Liver (tissue), 9 donors: ENCODE results near the gene KLF14. TPM values are rescaled to one million over a fixed set of nuclear protein-coding genes. Genes with fewer than 3 reads are reported as not detected.

Experiments
- DNase-seq: peaks from one replicate; pipeline ENCODE4 v3.0.0-alpha.2; 2017; ENCODE audit warnings: low spot score
- H3K27ac ChIP-seq, 2 donors: one replicate each; pipeline ENCODE4 v1.7.0; 2013; ENCODE audit warnings: inconsistent platforms in 2 of 2, low read length in 2 of 2, control low read depth in 1 of 2, low read depth in 1 of 2, mild to moderate bottlenecking in 1 of 2
- H3K27me3 ChIP-seq, 4 donors: one replicate each; pipeline versions ENCODE4 v1.6.1 to v1.7.0; 2013; ENCODE audit warnings: low read length in 3 of 4, inconsistent platforms in 1 of 4, mild to moderate bottlenecking in 1 of 4, moderate library complexity in 1 of 4; ENCODE audit not compliant: control insufficient read depth in 4 of 4, insufficient read depth in 4 of 4
- H3K36me3 ChIP-seq, 4 donors: one replicate each; pipeline versions ENCODE4 v1.6.1 to v1.7.0; 2013; ENCODE audit warnings: low read length in 3 of 4, mild to moderate bottlenecking in 3 of 4, low read depth in 1 of 4, moderate library complexity in 1 of 4; ENCODE audit not compliant: control insufficient read depth in 4 of 4, insufficient read depth in 3 of 4
- H3K4me1 ChIP-seq, 4 donors: one replicate each; pipeline versions ENCODE4 v1.6.1 to v1.7.0; 2013; ENCODE audit warnings: low read length in 3 of 4, mild to moderate bottlenecking in 3 of 4, moderate library complexity in 1 of 4; ENCODE audit not compliant: control insufficient read depth in 4 of 4, insufficient read depth in 4 of 4
- H3K4me3 ChIP-seq, 3 donors: one replicate each; pipeline versions ENCODE4 v1.6.1 to v1.7.0; 2013; ENCODE audit warnings: low read length in 3 of 3, control low read depth in 1 of 3, low read depth in 1 of 3, mild to moderate bottlenecking in 1 of 3
- H3K9ac ChIP-seq, 2 donors: one replicate each; pipeline ENCODE4 v1.7.0; 2013; ENCODE audit warnings: low read length in 2 of 2, mild to moderate bottlenecking in 2 of 2, moderate library complexity in 2 of 2, control low read depth in 1 of 2, low read depth in 1 of 2
- H3K9me3 ChIP-seq, 4 donors: one replicate each; pipeline versions ENCODE4 v1.6.1 to v1.7.0; 2013; ENCODE audit warnings: low read length in 3 of 4; ENCODE audit not compliant: control insufficient read depth in 4 of 4
- EGR1 ChIP-seq, 2 donors: IDR thresholded peaks; 2 replicates each; pipeline ENCODE4 v1.6.1; 2016 to 2018; ENCODE audit warnings: antibody characterized with exemption in 2 of 2, low read depth in 2 of 2
- FOXA1 ChIP-seq: IDR thresholded peaks from 2 replicates; pipeline ENCODE4 v1.6.1; 2016; ENCODE audit warnings: antibody characterized with exemption
- FOXA2 ChIP-seq: IDR thresholded peaks from 2 replicates; pipeline ENCODE4 v1.6.1; 2016; ENCODE audit warnings: antibody characterized with exemption
- GABPA ChIP-seq, 2 donors: IDR thresholded peaks in 1 of 2; conservative IDR thresholded peaks in 1 of 2; 2 replicates each; pipeline ENCODE4 v1.6.1; 2016; ENCODE audit warnings: antibody characterized with exemption in 2 of 2, mild to moderate bottlenecking in 1 of 2, moderate library complexity in 1 of 2
- HNF4A ChIP-seq, 2 donors: conservative IDR thresholded peaks; 2 replicates each; pipeline ENCODE4 v1.6.1; 2016; ENCODE audit warnings: antibody characterized with exemption in 2 of 2, mild to moderate bottlenecking in 2 of 2
- HNF4G ChIP-seq: IDR thresholded peaks from 2 replicates; pipeline ENCODE4 v1.6.1; 2016; ENCODE audit warnings: antibody characterized with exemption
- JUND ChIP-seq, 2 donors: IDR thresholded peaks; 2 replicates each; pipeline ENCODE4 v1.6.1; 2016; ENCODE audit warnings: antibody characterized with exemption in 2 of 2
- NR2F2 ChIP-seq: IDR thresholded peaks from 2 replicates; pipeline ENCODE4 v1.6.1; 2016; ENCODE audit warnings: antibody characterized with exemption
- RAD21 ChIP-seq, 2 donors: IDR thresholded peaks; 2 replicates each; pipeline ENCODE4 v1.6.1; 2016; ENCODE audit warnings: antibody characterized with exemption in 2 of 2, mild to moderate bottlenecking in 2 of 2
- RXRA ChIP-seq, 2 donors: IDR thresholded peaks; 2 replicates each; pipeline ENCODE4 v1.6.1; 2017 to 2018; ENCODE audit warnings: antibody characterized with exemption in 2 of 2, mild to moderate bottlenecking in 1 of 2
- SP1 ChIP-seq: IDR thresholded peaks from 2 replicates; pipeline ENCODE4 v1.6.1; 2018; ENCODE audit warnings: antibody characterized with exemption, mild to moderate bottlenecking
- TAF1 ChIP-seq: conservative IDR thresholded peaks from 2 replicates; pipeline ENCODE4 v1.6.1; 2016; ENCODE audit warnings: antibody characterized with exemption, mild to moderate bottlenecking
- YY1 ChIP-seq: IDR thresholded peaks from 2 replicates; pipeline ENCODE4 v1.6.1; 2016; ENCODE audit warnings: antibody characterized with exemption, mild to moderate bottlenecking
- WGBS: extraction: QIAGEN DNeasy Blood & Tissue Kit; methylation state at CpG from one replicate; pipeline ENCODE4 v1.1.7; 2013; 5-methylcytosine and 5-hydroxymethylcytosine counted together
- polyA plus RNA-seq, 2 donors: library from polyadenylated mRNA; stranded (reverse) in 1 of 2; unstranded in 1 of 2; fragments of 200-250 nt in 1 of 2; fragments of >200 nt in 1 of 2; fragmentation: Nextera tagmentation in 1 of 2; extraction: Ambion mirVana in 1 of 2; gene quantifications; one replicate each; pipeline versions ENCODE4 v1.2.1 to v1.2.3, GENCODE V29; 2013 to 2015
- total RNA-seq, 2 donors: library from RNA; depleted of rRNA; stranded (reverse); fragments of >200 nt; gene quantifications; one replicate each; pipeline ENCODE4 v1.2.3, GENCODE V29; 2014
- TF ChIP-seq, protein P1 (sequence below): IDR thresholded peaks from 2 replicates; pipeline ENCODE4 v1.6.1; 2016; ENCODE audit warnings: antibody characterized with exemption
- TF ChIP-seq, protein P2 (sequence below): IDR thresholded peaks from 2 replicates; pipeline ENCODE4 v1.6.1; 2016; ENCODE audit warnings: antibody characterized with exemption
- TF ChIP-seq, protein P3 (sequence below): IDR thresholded peaks from 2 replicates; pipeline ENCODE4 v1.6.1; 2016; ENCODE audit warnings: antibody characterized with exemption
- TF ChIP-seq, protein P4 (sequence below): fragments of 150-350 bp; IDR thresholded peaks from 2 replicates; pipeline ENCODE4 v1.5.1; 2017; ENCODE audit warnings: improper control_type of control experiment, low read depth, low read length; ENCODE audit not compliant: missing input control
- TF ChIP-seq, protein P5 (sequence below): IDR thresholded peaks from 2 replicates; pipeline ENCODE4 v1.6.1; 2016; ENCODE audit warnings: antibody characterized with exemption, mild to moderate bottlenecking
- donor health status: healthy.
- donor health status: healthy.
- donor health status: healthy.
- donor health status: healthy.
- donor health status: healthy.

KLF14 gene
- total and polyA plus RNA-seq, 4 donors: 0.05 to 0.08 TPM; not detected in 2

DNA sequence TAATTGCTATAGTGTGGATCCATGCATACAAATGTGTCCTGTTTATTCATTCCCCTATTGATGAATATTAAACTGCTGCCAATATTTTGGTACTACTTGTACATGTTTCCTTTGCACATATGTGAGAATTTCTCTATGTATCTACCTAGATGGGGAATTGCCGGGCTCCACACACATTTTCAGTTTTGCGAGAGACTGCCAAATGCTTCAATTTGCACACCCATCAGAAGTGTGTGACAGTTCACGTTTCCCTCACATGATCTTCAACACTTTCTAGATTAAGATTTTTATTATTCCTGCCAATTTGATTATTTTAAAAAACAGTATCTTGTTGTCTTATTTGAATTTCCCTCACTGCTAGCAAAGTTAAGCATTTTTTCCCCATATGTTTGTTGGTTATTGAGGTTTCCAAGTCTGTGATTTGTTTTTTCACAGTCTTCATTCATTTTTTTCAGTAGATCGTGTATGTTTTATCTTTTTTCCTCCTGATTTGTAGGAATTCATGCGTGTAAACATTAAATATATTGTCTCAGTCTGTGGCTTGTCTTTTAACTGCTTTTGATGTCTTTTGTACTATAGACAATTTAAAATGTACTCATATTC lies 2.4 kb upstream of the KLF14 start:
- Histone ChIP-seq H3K36me3 (no peaks in the 10 kb centered on the region), H3K27me3 (peaks cover 0 to 21% (median 8%) of the 10 kb centered on the region in 4 donors), H3K27ac (no peak overlapping the region), H3K4me3 (no peak overlapping the region), H3K9me3 (peaks cover 5 to 23% (median 15%) of the 10 kb centered on the region in 4 donors), H3K4me1 (peaks cover 3 to 12% (median 4%) of the 10 kb centered on the region in 4 donors), H3K9ac (no peak overlapping the region)
- no peak for DNase-seq
- TF ChIP-seq RAD21 (IDR thresholded peaks at IDR 0.05) (no peak), JUND (IDR thresholded peaks at IDR 0.05) (no peak), SP1 (no peak), EGR1 (IDR thresholded peaks at IDR 0.05; ENCODE audit: low read depth in 2 of 2) (no peak), TAF1 (no peak), HNF4A (conservative IDR thresholded peaks at IDR 0.05) (no peak), HNF4G (no peak), FOXA2 (no peak), FOXA1 (no peak), YY1 (no peak), NR2F2 (no peak), GABPA (IDR thresholded peaks at IDR 0.05 in 1 of 2, conservative IDR thresholded peaks at IDR 0.05 in 1 of 2) (no peak), RXRA (IDR thresholded peaks at IDR 0.05) (no peak)
- TF ChIP-seq, protein P1, sequence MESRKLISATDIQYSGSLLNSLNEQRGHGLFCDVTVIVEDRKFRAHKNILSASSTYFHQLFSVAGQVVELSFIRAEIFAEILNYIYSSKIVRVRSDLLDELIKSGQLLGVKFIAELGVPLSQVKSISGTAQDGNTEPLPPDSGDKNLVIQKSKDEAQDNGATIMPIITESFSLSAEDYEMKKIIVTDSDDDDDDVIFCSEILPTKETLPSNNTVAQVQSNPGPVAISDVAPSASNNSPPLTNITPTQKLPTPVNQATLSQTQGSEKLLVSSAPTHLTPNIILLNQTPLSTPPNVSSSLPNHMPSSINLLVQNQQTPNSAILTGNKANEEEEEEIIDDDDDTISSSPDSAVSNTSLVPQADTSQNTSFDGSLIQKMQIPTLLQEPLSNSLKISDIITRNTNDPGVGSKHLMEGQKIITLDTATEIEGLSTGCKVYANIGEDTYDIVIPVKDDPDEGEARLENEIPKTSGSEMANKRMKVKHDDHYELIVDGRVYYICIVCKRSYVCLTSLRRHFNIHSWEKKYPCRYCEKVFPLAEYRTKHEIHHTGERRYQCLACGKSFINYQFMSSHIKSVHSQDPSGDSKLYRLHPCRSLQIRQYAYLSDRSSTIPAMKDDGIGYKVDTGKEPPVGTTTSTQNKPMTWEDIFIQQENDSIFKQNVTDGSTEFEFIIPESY: no peak
- TF ChIP-seq, protein P2, sequence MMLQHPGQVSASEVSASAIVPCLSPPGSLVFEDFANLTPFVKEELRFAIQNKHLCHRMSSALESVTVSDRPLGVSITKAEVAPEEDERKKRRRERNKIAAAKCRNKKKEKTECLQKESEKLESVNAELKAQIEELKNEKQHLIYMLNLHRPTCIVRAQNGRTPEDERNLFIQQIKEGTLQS: no peak
- TF ChIP-seq, protein P3, sequence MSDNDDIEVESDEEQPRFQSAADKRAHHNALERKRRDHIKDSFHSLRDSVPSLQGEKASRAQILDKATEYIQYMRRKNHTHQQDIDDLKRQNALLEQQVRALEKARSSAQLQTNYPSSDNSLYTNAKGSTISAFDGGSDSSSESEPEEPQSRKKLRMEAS: no peak
- TF ChIP-seq, protein P4, sequence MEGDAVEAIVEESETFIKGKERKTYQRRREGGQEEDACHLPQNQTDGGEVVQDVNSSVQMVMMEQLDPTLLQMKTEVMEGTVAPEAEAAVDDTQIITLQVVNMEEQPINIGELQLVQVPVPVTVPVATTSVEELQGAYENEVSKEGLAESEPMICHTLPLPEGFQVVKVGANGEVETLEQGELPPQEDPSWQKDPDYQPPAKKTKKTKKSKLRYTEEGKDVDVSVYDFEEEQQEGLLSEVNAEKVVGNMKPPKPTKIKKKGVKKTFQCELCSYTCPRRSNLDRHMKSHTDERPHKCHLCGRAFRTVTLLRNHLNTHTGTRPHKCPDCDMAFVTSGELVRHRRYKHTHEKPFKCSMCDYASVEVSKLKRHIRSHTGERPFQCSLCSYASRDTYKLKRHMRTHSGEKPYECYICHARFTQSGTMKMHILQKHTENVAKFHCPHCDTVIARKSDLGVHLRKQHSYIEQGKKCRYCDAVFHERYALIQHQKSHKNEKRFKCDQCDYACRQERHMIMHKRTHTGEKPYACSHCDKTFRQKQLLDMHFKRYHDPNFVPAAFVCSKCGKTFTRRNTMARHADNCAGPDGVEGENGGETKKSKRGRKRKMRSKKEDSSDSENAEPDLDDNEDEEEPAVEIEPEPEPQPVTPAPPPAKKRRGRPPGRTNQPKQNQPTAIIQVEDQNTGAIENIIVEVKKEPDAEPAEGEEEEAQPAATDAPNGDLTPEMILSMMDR: no peak
- TF ChIP-seq, protein P5, sequence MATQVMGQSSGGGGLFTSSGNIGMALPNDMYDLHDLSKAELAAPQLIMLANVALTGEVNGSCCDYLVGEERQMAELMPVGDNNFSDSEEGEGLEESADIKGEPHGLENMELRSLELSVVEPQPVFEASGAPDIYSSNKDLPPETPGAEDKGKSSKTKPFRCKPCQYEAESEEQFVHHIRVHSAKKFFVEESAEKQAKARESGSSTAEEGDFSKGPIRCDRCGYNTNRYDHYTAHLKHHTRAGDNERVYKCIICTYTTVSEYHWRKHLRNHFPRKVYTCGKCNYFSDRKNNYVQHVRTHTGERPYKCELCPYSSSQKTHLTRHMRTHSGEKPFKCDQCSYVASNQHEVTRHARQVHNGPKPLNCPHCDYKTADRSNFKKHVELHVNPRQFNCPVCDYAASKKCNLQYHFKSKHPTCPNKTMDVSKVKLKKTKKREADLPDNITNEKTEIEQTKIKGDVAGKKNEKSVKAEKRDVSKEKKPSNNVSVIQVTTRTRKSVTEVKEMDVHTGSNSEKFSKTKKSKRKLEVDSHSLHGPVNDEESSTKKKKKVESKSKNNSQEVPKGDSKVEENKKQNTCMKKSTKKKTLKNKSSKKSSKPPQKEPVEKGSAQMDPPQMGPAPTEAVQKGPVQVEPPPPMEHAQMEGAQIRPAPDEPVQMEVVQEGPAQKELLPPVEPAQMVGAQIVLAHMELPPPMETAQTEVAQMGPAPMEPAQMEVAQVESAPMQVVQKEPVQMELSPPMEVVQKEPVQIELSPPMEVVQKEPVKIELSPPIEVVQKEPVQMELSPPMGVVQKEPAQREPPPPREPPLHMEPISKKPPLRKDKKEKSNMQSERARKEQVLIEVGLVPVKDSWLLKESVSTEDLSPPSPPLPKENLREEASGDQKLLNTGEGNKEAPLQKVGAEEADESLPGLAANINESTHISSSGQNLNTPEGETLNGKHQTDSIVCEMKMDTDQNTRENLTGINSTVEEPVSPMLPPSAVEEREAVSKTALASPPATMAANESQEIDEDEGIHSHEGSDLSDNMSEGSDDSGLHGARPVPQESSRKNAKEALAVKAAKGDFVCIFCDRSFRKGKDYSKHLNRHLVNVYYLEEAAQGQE: no peak
- 59% methylated on average over 5 of the region's 5 CpGs for WGBS
